Choroid plexus epithelial cell (primary cell): ENCODE results near the gene ISG20.

Source experiments
- DNase-seq: peaks from one replicate; pipeline ENCODE4 v3.0.0-alpha.2; 2010; ENCODE audit warnings: low read depth
- H3K4me3 ChIP-seq: 2 replicates; pipeline ENCODE4 v1.5.1; 2011; ENCODE audit warnings: low read depth, mild to moderate bottlenecking, control low read depth, low read length, moderate library complexity
- TF ChIP-seq, protein P1 (sequence below): conservative IDR thresholded peaks from 2 replicates; pipeline ENCODE4 v1.5.1; 2011; ENCODE audit warnings: low read depth, mild to moderate bottlenecking, control low read depth, inconsistent platforms, low read length, moderate library complexity

The ISG20 gene

DNA sequence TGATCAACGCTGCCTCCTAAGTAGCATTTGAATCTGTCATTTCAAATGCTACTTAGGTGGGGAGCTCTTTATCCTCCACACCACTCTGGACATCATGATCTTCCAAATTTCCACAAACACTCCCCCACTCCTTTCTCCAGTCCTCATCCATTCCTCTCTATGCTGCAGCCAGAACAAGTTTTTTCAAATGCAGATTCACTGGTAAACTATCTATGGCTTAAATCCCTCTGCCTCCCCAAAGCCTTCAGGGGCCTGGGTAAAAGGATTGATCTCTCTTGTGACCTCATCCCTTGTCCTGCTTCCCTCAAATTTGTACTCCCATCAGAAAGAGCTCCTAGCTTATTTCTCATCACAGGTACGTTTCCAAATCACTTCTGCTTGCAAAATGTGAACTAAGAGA, 19.0 kb upstream of the ISG20 start:
- H3K4me3 ChIP-seq = no peak overlapping the region
- TF ChIP-seq, protein P1, sequence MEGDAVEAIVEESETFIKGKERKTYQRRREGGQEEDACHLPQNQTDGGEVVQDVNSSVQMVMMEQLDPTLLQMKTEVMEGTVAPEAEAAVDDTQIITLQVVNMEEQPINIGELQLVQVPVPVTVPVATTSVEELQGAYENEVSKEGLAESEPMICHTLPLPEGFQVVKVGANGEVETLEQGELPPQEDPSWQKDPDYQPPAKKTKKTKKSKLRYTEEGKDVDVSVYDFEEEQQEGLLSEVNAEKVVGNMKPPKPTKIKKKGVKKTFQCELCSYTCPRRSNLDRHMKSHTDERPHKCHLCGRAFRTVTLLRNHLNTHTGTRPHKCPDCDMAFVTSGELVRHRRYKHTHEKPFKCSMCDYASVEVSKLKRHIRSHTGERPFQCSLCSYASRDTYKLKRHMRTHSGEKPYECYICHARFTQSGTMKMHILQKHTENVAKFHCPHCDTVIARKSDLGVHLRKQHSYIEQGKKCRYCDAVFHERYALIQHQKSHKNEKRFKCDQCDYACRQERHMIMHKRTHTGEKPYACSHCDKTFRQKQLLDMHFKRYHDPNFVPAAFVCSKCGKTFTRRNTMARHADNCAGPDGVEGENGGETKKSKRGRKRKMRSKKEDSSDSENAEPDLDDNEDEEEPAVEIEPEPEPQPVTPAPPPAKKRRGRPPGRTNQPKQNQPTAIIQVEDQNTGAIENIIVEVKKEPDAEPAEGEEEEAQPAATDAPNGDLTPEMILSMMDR = no peak
- DNase-seq = no peak

- TF ChIP-seq, protein P1 = no peak
- DNase-seq = peak; percentile 98
- peak within 1 kb of the TSS; percentile 87 for H3K4me3 ChIP-seq
Measured at GRCh38 chr15:88620995-88621772, 17.6 kb upstream of the ISG20 start, which contains the start of gene AEN. Gene AEN (plus strand): TSS chr15:88621340. CDS start chr15:88626210, 4,870 bp downstream.

- peak; percentile 41 for DNase-seq
- peak overlapping the region; percentile 87 for H3K4me3 ChIP-seq
- TF ChIP-seq, protein P1 = no peak
Measured at GRCh38 chr15:88621789-88622604, 16.8 kb upstream of the ISG20 start.

- H3K4me3 ChIP-seq = peak overlapping the region; percentile 87
- DNase-seq = no peak
- TF ChIP-seq, protein P1 = no peak
Measured at GRCh38 chr15:88622605-88622975, 16.2 kb upstream of the ISG20 start.

DNA sequence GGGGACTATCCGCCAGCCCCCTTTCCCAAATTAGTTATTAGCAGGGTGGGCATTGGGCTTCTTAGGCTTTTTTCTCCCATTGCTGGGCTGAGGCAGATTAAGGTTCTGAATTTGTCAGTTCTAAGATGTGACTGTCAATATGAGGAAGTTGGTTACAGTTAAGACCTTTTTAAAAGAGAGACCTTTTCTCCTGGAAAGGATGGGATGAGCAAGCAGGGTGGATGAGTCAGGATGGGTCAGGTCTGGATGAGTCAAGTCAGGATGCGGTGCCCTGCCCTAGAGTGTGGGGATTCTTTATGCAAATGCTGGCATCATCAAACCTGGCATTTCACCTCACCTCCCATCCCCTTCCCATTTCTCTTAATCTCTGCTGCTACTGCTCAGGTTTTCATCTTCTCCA, 15.8 kb upstream of the ISG20 start:
- TF ChIP-seq, protein P1 = no peak
- peak overlapping the region; percentile 87 for H3K4me3 ChIP-seq
- peak; percentile 62 for DNase-seq

DNA sequence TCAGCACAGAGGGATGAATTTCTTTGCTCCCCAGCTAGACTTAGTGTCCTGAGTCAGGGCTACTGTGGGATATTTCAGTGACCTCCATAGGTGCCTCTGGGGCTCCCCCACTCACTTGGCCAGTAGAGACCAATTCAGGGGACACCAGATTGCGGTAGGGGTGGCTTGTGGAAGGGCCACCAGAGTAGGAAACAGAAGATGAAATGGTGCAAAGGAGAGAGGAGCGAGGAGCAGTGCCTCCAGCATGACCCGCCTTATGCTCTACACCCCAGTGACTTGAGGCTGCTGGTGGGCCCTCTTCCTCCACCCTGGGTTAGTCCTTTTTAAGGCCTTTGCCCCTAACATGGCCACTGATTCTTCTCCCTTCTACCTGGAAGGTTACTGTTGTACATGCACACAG, 15.2 kb upstream of the ISG20 start:
- TF ChIP-seq, protein P1 = no peak
- no peak for DNase-seq
- no peak overlapping the region for H3K4me3 ChIP-seq
